Measurements from ENCODE around the gene TGFB2. TPM values are rescaled to one million over a fixed set of nuclear protein-coding genes. Genes with fewer than 3 reads are reported as not detected.

Gene TGFB2
- total RNA-seq, 2 experiments from 2014 or later = 0.04 TPM; not detected in 1

DNA sequence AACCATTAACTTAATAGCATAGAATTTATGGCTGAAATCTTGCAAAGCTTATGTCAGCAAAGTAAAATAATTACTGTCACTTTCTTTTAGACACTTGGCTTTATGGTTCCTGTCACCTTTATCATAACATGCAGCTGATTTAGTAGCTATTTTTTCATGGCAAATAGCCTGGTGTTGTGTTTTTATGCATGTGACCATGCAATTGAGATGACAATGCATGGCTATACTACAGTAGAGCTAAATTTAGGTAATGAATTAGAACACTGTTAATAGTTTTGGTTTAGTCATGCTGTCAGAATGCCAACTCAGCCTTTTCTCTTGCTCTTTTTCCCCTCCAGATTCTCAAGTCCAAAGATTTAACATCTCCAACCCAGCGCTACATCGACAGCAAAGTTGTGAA, 88.6 kb downstream of the TGFB2 start:
- no peaks in the 10 kb centered on the region for H3K9me3 Mint-ChIP-seq
- no peaks in the 10 kb centered on the region for H3K4me1 Mint-ChIP-seq
- DNase-seq = no peak
- peaks cover 17% of the 10 kb centered on the region for H3K27me3 Mint-ChIP-seq
- H3K27ac Mint-ChIP-seq = no peak overlapping the region
- no peaks in the 10 kb centered on the region for H3K36me3 Mint-ChIP-seq
- no peak overlapping the region for H3K4me3 Mint-ChIP-seq

DNA sequence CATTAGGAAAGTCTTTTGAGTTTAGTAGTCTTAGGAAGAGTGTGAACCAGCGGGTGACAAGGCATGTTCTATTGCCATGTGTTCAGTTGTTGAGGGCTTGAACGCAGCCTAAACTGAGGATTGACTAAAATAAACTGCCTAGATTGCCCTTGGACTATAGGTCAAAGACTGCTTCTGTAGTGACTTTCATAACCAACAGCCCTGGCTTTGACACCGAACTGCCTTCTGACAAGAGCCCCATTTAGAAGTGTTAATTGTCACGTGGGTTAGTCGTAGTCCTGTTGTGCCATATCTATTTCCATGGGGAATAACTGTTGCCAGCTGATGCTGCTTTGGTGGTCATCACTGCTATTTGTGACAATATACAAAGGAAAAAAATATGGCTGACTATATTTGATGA, 90.4 kb downstream of the TGFB2 start:
- no peak overlapping the region for H3K4me3 Mint-ChIP-seq
- H3K4me1 Mint-ChIP-seq = no peaks in the 10 kb centered on the region
- no peak for DNase-seq
- no peak overlapping the region for H3K27ac Mint-ChIP-seq
- H3K27me3 Mint-ChIP-seq = peaks cover 17% of the 10 kb centered on the region
- no peaks in the 10 kb centered on the region for H3K36me3 Mint-ChIP-seq
- no peaks in the 10 kb centered on the region for H3K9me3 Mint-ChIP-seq

DNA sequence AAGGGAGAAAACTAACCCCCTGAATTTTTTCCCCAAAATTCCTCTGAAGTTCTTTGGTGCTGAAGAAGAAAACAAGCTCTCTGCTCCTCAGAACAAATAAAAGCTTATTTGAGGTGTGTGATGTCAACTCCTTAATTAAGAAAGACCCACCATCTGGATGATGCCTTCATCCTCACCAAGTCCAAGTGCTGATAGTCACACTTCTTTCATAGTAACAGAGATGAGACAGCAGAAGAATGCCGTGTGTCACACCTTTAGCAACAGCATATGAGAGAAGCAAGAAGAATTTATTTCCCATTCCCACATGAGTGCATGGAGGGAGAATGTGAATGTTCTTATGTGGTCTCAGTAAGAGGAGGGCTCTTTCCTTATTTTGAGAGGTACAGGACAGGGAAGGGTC, 91.2 kb downstream of the TGFB2 start:
- Mint-ChIP-seq H3K9me3 (no peaks in the 10 kb centered on the region), H3K4me3 (no peak overlapping the region)
- no peak for DNase-seq

DNA sequence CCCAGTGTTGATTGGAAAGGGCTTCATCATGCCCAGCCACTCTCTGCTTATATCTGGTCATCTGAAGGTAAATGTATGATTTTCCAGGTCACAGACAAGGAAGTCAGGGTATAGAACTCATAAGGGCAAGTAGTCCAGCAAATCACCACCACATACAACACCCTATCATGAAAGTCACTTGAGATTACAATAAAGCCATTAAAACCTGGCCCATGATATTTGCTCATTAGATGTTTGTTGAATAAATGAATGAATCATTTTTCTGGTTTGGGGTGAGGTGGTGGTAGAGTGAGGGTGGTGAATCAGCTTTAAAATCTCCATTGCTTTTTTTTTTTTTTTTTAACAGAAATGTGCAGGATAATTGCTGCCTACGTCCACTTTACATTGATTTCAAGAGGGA, 91.9 kb downstream of the TGFB2 start:
- DNase-seq = no peak
- H3K36me3 Mint-ChIP-seq = no peaks in the 10 kb centered on the region
- no peak overlapping the region for H3K4me3 Mint-ChIP-seq
- H3K27ac Mint-ChIP-seq = no peak overlapping the region
- peaks cover 20% of the 10 kb centered on the region for H3K27me3 Mint-ChIP-seq
- no peaks in the 10 kb centered on the region for H3K9me3 Mint-ChIP-seq
- no peaks in the 10 kb centered on the region for H3K4me1 Mint-ChIP-seq

More for the DNA sequence above, 91.2 kb downstream of the TGFB2 start:
- Mint-ChIP-seq H3K4me1 (no peaks in the 10 kb centered on the region), H3K27me3 (peaks cover 21% of the 10 kb centered on the region), H3K27ac (no peak overlapping the region), H3K36me3 (no peaks in the 10 kb centered on the region)

DNA sequence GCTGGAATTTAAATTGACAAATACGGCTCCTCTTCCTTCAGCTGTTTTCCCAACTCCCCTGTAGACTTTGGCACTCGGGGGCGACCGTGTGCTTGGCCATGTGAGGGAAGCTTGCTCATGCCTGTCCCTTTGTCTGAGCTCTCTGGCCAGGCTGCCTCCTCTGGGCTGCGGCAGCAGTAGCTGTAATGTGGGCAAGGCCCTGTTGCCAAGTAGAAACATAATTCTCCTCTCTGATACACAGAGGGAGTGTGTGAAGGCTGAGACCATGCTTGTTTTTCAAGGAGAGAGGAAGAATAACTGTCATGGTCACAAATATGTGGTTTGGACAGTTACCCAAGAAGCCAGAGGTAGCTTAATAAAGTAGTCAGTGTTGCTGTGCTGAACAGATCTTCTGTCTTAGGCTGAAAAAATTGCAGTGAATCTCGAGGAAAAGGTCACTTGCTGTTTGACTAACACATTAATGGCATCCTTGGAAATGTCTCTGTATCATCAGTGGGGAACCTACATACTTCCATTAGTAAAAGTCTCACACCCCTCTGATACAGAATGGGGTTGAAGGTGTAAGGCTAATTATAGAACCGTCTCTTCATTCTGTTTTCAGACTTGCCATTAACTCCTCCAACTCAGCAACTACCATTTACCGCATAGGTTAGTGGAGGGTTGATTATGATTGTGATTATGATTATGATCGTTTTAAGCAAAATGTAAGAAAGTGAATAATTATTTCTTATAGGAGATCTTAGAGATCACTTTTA, 94.6 kb downstream of the TGFB2 start:
- no peak overlapping the region for H3K27ac Mint-ChIP-seq
- DNase-seq = no peak
- no peaks in the 10 kb centered on the region for H3K4me1 Mint-ChIP-seq
- H3K4me3 Mint-ChIP-seq = no peak overlapping the region
- H3K36me3 Mint-ChIP-seq = no peaks in the 10 kb centered on the region
- H3K27me3 Mint-ChIP-seq = peaks cover 20% of the 10 kb centered on the region
- H3K9me3 Mint-ChIP-seq = no peaks in the 10 kb centered on the region

DNA sequence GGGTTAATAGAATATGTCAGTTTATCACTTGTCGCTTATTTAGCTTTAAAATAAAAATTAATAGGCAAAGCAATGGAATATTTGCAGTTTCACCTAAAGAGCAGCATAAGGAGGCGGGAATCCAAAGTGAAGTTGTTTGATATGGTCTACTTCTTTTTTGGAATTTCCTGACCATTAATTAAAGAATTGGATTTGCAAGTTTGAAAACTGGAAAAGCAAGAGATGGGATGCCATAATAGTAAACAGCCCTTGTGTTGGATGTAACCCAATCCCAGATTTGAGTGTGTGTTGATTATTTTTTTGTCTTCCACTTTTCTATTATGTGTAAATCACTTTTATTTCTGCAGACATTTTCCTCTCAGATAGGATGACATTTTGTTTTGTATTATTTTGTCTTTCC, 98.1 kb downstream of the TGFB2 start:
- H3K36me3 Mint-ChIP-seq = no peaks in the 10 kb centered on the region
- no peak for DNase-seq
- H3K27ac Mint-ChIP-seq = no peak overlapping the region
- no peaks in the 10 kb centered on the region for H3K4me1 Mint-ChIP-seq
- H3K4me3 Mint-ChIP-seq = no peak overlapping the region
- H3K27me3 Mint-ChIP-seq = peaks cover 25% of the 10 kb centered on the region
- no peaks in the 10 kb centered on the region for H3K9me3 Mint-ChIP-seq

DNA sequence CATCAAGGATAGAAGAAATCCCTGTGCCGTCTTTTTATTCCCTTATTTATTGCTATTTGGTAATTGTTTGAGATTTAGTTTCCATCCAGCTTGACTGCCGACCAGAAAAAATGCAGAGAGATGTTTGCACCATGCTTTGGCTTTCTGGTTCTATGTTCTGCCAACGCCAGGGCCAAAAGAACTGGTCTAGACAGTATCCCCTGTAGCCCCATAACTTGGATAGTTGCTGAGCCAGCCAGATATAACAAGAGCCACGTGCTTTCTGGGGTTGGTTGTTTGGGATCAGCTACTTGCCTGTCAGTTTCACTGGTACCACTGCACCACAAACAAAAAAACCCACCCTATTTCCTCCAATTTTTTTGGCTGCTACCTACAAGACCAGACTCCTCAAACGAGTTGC, 99.0 kb downstream of the TGFB2 start:
- Mint-ChIP-seq H3K36me3 (no peaks in the 10 kb centered on the region), H3K4me3 (no peak overlapping the region)

DNA sequence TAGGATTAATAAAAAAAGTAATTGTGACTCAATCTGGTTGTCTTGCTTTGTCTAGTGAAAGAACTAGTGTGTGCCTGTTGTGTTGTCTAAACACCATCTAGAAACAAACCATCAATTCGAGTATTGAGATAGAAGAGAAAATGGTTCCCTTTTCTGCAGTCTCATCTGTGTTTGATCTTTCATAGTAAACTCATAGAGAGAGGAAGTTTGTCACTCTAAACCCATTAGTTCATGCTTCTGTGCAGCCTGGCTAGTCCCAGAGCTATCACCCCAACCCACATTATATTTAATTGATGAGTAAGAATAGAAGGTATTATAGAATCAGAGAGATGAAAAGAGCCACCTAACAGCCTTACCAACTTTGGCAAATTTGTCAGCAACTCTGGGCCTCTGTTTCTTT, 99.5 kb downstream of the TGFB2 start:
- no peak for DNase-seq
- Mint-ChIP-seq H3K27me3 (peaks cover 34% of the 10 kb centered on the region), H3K4me3 (no peak overlapping the region), H3K27ac (no peak overlapping the region), H3K9me3 (peaks cover 1% of the 10 kb centered on the region), H3K36me3 (no peaks in the 10 kb centered on the region), H3K4me1 (no peaks in the 10 kb centered on the region)

More for the DNA sequence above, 99.0 kb downstream of the TGFB2 start:
- H3K4me1 Mint-ChIP-seq = no peaks in the 10 kb centered on the region
- no peak for DNase-seq
- no peak overlapping the region for H3K27ac Mint-ChIP-seq
- peaks cover 33% of the 10 kb centered on the region for H3K27me3 Mint-ChIP-seq
- H3K9me3 Mint-ChIP-seq = peaks cover 1% of the 10 kb centered on the region

DNA sequence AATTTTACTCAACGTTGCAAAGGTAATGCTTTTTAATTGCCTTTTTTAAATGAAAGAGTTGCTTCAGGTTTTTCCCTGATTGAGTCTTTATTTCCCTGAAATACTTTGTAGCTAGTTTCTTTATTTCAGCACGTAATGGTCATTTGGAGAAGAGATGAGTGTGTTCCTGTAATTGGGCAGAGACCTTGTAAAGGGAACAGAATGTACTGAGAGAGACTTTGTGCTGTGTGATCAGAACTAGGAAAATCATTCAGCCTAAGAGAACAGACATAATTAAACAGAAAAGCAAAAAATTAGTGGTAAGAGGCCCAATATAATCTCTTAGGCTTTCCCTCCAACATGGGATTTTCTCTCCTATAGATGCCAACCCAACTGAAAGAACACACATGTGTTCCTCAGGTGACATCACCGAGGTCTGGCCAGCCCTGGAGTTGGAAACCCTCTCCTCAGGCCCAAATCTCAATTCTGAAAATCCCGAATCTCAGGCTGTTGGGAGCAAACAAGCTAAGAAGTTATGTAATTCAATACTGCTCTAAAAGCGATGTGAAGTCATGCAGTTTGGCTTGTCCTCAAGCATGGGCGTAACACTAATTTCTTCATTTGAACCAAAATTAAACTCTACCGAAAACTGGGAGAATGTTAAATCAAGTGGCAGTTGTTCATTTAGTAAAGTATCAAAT, 102.0 kb downstream of the TGFB2 start:
- Mint-ChIP-seq H3K9me3 (peaks cover 1% of the 10 kb centered on the region), H3K4me3 (no peak overlapping the region), H3K36me3 (no peaks in the 10 kb centered on the region), H3K4me1 (no peaks in the 10 kb centered on the region), H3K27ac (no peak overlapping the region), H3K27me3 (peaks cover 33% of the 10 kb centered on the region)
- DNase-seq = no peak

DNA sequence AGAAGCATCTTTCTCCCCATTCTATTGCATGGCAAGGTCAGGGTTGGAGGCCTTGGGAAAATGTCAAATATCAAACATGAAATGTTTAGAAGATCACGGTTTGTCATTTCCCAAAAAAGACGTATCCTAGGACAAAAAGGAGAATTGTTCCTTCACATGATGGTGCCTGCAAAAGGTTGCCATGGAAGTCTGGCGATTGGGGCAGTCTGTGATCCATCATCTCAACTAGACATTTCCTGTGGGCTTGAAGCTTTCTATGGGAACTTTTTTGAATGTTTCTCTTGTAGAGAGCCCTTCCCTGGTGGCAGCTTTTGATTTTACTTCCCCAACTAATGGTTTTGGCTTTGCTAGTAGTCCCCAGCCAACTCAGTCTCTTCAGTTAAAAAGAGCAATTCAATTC, 106.3 kb downstream of the TGFB2 start:
- Mint-ChIP-seq H3K4me1 (no peaks in the 10 kb centered on the region), H3K36me3 (no peaks in the 10 kb centered on the region), H3K4me3 (no peak overlapping the region), H3K27me3 (peaks cover 25% of the 10 kb centered on the region), H3K27ac (no peak overlapping the region), H3K9me3 (peaks cover 1% of the 10 kb centered on the region)
- no peak for DNase-seq

DNA sequence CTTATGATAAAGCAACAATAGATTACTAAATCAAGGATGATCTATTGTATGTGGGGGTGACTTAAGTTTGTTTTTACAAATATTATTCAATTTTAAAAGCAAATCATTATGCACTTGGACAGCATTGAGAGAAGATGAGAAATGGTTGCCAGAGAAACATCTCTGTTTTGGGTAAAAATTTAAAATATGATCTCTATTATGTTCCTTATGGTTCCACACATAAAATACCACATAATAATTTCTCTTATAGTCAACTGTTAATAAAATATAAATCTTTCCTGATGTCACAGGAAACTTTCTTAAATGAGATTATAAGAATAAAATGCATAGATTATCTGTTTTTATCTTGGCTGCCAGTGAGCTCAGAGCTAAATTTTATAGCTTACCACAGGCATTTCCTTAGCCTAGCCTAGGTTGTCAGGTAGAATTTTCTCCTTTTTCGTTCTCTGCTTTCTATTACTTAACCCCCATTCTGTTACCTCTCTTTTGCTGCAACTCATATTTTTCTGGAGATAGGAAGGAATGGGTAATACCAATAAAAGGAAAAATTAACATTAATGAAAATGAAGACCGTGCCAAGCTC, 109.7 kb downstream of the TGFB2 start:
- Mint-ChIP-seq H3K4me1 (no peaks in the 10 kb centered on the region), H3K4me3 (no peak overlapping the region), H3K9me3 (no peaks in the 10 kb centered on the region), H3K36me3 (no peaks in the 10 kb centered on the region), H3K27ac (no peak overlapping the region), H3K27me3 (peaks cover 19% of the 10 kb centered on the region)
- DNase-seq = no peak

DNA sequence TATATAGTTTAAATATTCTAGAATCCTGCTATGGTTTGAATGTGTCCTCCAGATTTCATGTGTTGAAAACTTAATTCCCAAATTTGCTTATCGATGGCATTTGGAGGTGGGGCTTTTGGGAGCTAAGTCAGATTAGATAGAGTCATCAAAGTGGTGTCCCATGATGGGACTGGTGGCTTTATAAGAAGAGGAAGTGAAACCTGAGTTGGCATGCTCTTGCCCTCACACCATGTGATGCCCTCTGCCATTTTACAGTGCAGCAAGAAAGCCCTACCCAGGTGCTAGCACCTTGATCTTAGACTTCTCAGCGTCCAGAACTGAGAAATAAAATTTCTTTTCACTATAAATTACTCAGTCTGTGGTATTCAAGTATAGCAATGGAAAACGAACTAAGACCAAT, 111.3 kb downstream of the TGFB2 start:
- H3K36me3 Mint-ChIP-seq = no peaks in the 10 kb centered on the region
- H3K4me1 Mint-ChIP-seq = no peaks in the 10 kb centered on the region
- H3K27ac Mint-ChIP-seq = no peak overlapping the region
- peaks cover 15% of the 10 kb centered on the region for H3K27me3 Mint-ChIP-seq
- no peak overlapping the region for H3K4me3 Mint-ChIP-seq
- DNase-seq = no peak
- H3K9me3 Mint-ChIP-seq = no peaks in the 10 kb centered on the region

DNA sequence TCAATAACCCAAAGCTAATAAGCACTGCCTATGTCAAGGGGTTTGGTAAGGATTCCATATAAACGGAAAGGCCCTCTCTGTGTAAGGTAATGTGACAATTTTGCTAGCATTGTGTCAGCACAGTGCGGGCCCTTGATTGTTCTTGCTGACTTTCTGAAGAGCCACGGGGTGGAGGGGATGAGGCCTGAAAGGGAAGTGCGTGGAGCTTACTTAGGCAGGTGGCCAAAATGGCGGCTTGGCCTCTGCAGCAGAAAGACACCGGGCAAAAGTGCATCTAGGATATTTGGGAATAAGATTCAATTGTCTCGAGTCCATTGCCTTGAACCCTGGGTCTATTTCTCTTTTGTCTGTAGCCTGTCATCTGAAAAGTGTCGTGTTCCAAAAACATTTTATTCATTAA, 114.3 kb downstream of the TGFB2 start:
- no peak for DNase-seq
- H3K36me3 Mint-ChIP-seq = no peaks in the 10 kb centered on the region
- H3K9me3 Mint-ChIP-seq = no peaks in the 10 kb centered on the region
- no peak overlapping the region for H3K27ac Mint-ChIP-seq
- H3K4me1 Mint-ChIP-seq = no peaks in the 10 kb centered on the region
- H3K4me3 Mint-ChIP-seq = no peak overlapping the region
- H3K27me3 Mint-ChIP-seq = peaks cover 19% of the 10 kb centered on the region

DNA sequence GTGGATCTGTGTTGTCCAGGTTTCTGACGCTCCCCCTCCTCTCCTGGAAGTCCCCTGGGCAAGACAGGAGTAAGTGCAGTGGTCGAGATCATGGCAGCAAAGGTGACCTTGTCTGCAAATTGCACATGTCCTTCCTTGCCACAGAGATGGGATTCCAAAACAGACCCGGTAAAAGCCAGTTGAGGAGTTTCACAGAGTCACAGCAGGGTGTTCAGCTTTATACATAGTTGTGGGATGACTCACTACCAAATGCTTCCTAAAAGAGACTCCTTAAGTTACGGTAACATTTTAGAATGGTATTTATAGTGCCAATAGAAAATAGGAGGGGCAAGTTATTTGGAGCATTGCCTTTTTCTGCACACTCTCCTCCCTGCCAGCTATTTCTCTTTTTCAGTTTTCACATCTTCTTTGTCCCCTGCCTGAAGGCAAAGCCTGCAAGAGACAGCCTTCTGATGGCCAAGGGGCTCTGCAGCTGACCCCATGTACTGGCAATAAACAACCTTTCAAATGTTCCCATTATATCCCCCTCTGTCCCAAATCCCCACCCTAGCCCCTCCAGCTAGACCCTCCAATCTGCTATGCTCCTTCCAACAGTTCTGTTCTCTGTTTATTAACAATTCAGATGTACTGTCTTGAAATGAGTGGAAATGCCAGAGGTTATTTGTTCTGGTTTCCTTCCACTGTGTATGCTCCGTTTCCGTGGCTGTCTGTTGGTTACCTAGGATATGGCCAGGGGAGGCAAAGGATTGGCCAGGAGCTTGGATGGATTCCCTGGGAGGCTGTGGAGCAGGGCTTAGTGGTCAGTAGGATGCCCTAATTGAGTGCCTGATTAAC, 115.0 kb downstream of the TGFB2 start:
- Mint-ChIP-seq H3K4me3 (no peak overlapping the region), H3K4me1 (no peaks in the 10 kb centered on the region), H3K27me3 (peaks cover 17% of the 10 kb centered on the region), H3K9me3 (no peaks in the 10 kb centered on the region), H3K27ac (no peak overlapping the region), H3K36me3 (no peaks in the 10 kb centered on the region)
- DNase-seq = no peak

DNA sequence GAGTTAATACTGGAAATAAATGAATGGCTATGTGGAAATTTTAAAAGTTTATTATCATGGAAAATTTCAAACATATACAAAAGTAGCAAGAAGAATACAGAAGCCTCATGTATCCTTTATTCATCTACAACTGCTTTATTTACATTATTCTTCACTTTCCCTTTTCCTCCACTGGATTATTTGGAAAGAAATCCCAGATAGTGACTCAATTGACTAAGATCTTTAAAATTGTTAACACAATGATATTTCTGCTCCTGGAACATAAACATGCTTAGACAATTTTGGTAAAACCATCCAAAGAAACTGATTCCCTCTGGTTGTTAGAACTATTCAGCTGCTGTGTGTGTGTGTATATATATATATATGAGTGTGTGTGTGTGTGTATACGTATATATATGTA, 116.2 kb downstream of the TGFB2 start:
- peaks cover 11% of the 10 kb centered on the region for H3K27me3 Mint-ChIP-seq
- no peak overlapping the region for H3K4me3 Mint-ChIP-seq
- no peak overlapping the region for H3K27ac Mint-ChIP-seq
- DNase-seq = no peak
- H3K36me3 Mint-ChIP-seq = no peaks in the 10 kb centered on the region
- no peaks in the 10 kb centered on the region for H3K9me3 Mint-ChIP-seq
- H3K4me1 Mint-ChIP-seq = no peaks in the 10 kb centered on the region

Measured in activated naive CD8-positive, alpha-beta T cell treated with anti-CD3 and anti-CD28 coated beads for 36 hours (primary cell).